ENCODE results near the gene SYNC. TPM values are rescaled to one million over a fixed set of nuclear protein-coding genes. Genes with fewer than 3 reads are reported as not detected.

Gene SYNC
- total RNA-seq, 4 donors from 2014 or later, result 2.9 to 31.7 (median 9.1) TPM

- 0 to 2% methylated on average over 3 to 11 of the region's 103 CpGs for WGBS, 2 donors
- Histone ChIP-seq H3K27me3 (no peaks in the 10 kb centered on the region), H3K27ac (peak overlapping the region; percentile 90 to 100 (median 94)), H3K9me3 (no peaks in the 10 kb centered on the region), H3K4me1 (peaks cover 8 to 75% (median 35%) of the 10 kb centered on the region in 3 donors), H3K36me3 (peaks cover 0 to 5% (median 0%) of the 10 kb centered on the region in 3 donors), H3K4me3 (peak overlapping the region; percentile 74 to 98 (median 84))
- TF ChIP-seq POLR2A (IDR thresholded peaks at IDR 0.05) (no peak), CTCF (IDR thresholded peaks at IDR 0.05) (peak in 5 of 6 experiments; percentile 19 to 51 (median 33))
- DNase-seq, result no peak
- intact Hi-C loops (cut with DNase I), result no loop called here
Measured at GRCh38 chr1:32741413-32742198, 39.0 kb upstream of the SYNC start.

- Histone ChIP-seq H3K9me3 (no peaks in the 10 kb centered on the region), H3K4me1 (peaks cover 8 to 70% (median 35%) of the 10 kb centered on the region in 3 donors), H3K27ac (peak overlapping the region; percentile 89 to 100 (median 90)), H3K36me3 (no peaks in the 10 kb centered on the region), H3K27me3 (no peaks in the 10 kb centered on the region), H3K4me3 (peak overlapping the region; percentile 74 to 98 (median 84))
- 8 to 35% methylated on average over 9 of the region's 10 CpGs for WGBS, 2 donors
- DNase-seq, result no peak
- TF ChIP-seq CTCF (IDR thresholded peaks at IDR 0.05) (no peak), POLR2A (IDR thresholded peaks at IDR 0.05) (no peak)
- intact Hi-C loops (cut with DNase I), result no loop called here
Measured at GRCh38 chr1:32741059-32741412, 38.5 kb upstream of the SYNC start.

- H3K27ac ChIP-seq, result peak overlapping the region in 3 of 4 donors; percentile 1 to 55 (median 42)
- peaks cover 8 to 33% (median 21%) of the 10 kb centered on the region in 3 donors for H3K4me1 ChIP-seq
- no peak for DNase-seq
- intact Hi-C loops (cut with DNase I), result no loop called here
- H3K36me3 ChIP-seq, result no peaks in the 10 kb centered on the region
- no peak overlapping the region for H3K4me3 ChIP-seq
- WGBS, 2 donors, result 64 to 73% methylated on average over 5 of the region's 7 CpGs
- H3K27me3 ChIP-seq, result no peaks in the 10 kb centered on the region
- TF ChIP-seq POLR2A (IDR thresholded peaks at IDR 0.05), result no peak
- no peak for TF ChIP-seq CTCF (IDR thresholded peaks at IDR 0.05)
- no peaks in the 10 kb centered on the region for H3K9me3 ChIP-seq
Measured at GRCh38 chr1:32736812-32737791, 34.5 kb upstream of the SYNC start.

- Histone ChIP-seq H3K4me3 (no peak overlapping the region), H3K4me1 (peaks cover 0 to 39% (median 18%) of the 10 kb centered on the region in 3 donors), H3K9me3 (no peaks in the 10 kb centered on the region), H3K36me3 (no peaks in the 10 kb centered on the region), H3K27ac (no peak overlapping the region), H3K27me3 (no peaks in the 10 kb centered on the region)
- intact Hi-C loops (cut with DNase I), result no loop called here
- no peak for TF ChIP-seq CTCF (IDR thresholded peaks at IDR 0.05)
- no peak for TF ChIP-seq POLR2A (IDR thresholded peaks at IDR 0.05)
- DNase-seq, result no peak
- 46 to 66% methylated on average over 2 to 6 of the region's 9 CpGs for WGBS, 2 donors
Measured at GRCh38 chr1:32733582-32734321, 31.2 kb upstream of the SYNC start.
